IMR-90 (cell line): ENCODE data around the gene TRMT1. TPM values are rescaled to one million over a fixed set of nuclear protein-coding genes. Genes with fewer than 3 reads are reported as not detected.

ENCODE experiments used
- ATAC-seq: fragments of 200-7000 bp; cut with Tn5 transposase; 2 replicates; pipeline ENCODE4 v1.9.1; 2020; ENCODE audit warnings: low read depth, mild to moderate bottlenecking, moderate library complexity
- BruUV-seq: library from RNA; stranded (reverse); fragments of 400-500 nt; replicated peaks from 2 replicates; lab custom pipeline; 2021; lab: Mats Ljungman, UMichigan
- CTCF ChIA-PET: fragments of 300-600 bp; formaldehyde crosslinking; extraction: SDS; loops from one replicate; lab custom pipeline; 2021; ENCODE audit warnings: antibody characterized with exemption; lab: Yijun Ruan, JAX
- POLR2A ChIA-PET: fragments of 300-600 bp; sonication (Branson Sonifier 250); formaldehyde crosslinking; loops from one replicate; lab custom pipeline; 2022; ENCODE audit warnings: antibody characterized with exemption; ENCODE audit not compliant: unreplicated experiment; lab: Charles Lee
- DNase-seq: peaks from one replicate; pipeline ENCODE4 v3.0.0; 2013
- H2AFZ ChIP-seq: replicated peaks from 2 replicates; pipeline ENCODE3; 2013; ENCODE audit warnings: low read length, mild to moderate bottlenecking; ENCODE audit not compliant: poor library complexity
- H2AK5ac ChIP-seq: 2 replicates; pipeline ENCODE4 v1.6.1; 2013; ENCODE audit warnings: low read depth, low read length, inconsistent platforms
- H2AK9ac ChIP-seq: replicated peaks from 2 replicates; pipeline ENCODE3; 2013; ENCODE audit warnings: mild to moderate bottlenecking, low read depth, low read length, moderate library complexity; ENCODE audit not compliant: poor library complexity
- H2BK120ac ChIP-seq: 2 replicates; pipeline ENCODE4 v1.6.1; 2013; ENCODE audit warnings: low read depth, low read length, inconsistent platforms
- H2BK15ac ChIP-seq: 3 replicates; pipeline ENCODE4 v1.6.1; 2013; ENCODE audit warnings: low read depth, low read length, inconsistent platforms
- H2BK20ac ChIP-seq: 2 replicates; pipeline ENCODE4 v1.6.1; 2013; ENCODE audit warnings: low read depth, mild to moderate bottlenecking, inconsistent platforms, low read length, moderate library complexity
- H2BK5ac ChIP-seq: 2 replicates; pipeline ENCODE4 v1.6.1; 2013; ENCODE audit warnings: mild to moderate bottlenecking, low read depth, low read length, inconsistent platforms; ENCODE audit not compliant: poor library complexity, severe bottlenecking
- H3K14ac ChIP-seq: replicated peaks from 2 replicates; pipeline ENCODE4 v1.6.1; 2013; ENCODE audit warnings: low read depth, low read length, inconsistent platforms
- H3K18ac ChIP-seq: 2 replicates; pipeline ENCODE4 v1.6.1; 2013; ENCODE audit warnings: low read depth, low read length, control low read depth
- H3K23ac ChIP-seq: 2 replicates; pipeline ENCODE4 v1.6.1; 2013; ENCODE audit warnings: low read depth, low read length, inconsistent platforms
- H3K27ac ChIP-seq: 2 replicates; pipeline ENCODE4 v1.5.1; 2013; ENCODE audit warnings: mild to moderate bottlenecking, control low read depth, low read length; ENCODE audit not compliant: insufficient read depth
- H3K27me3 ChIP-seq: 2 replicates; pipeline ENCODE4 v1.6.1; 2013; ENCODE audit warnings: low read length; ENCODE audit not compliant: control insufficient read depth, insufficient read depth
- H3K36me3 ChIP-seq: 2 replicates; pipeline ENCODE4 v1.6.1; 2013; ENCODE audit warnings: low read length, mixed read lengths; ENCODE audit not compliant: control insufficient read depth, insufficient read depth
- H3K4ac ChIP-seq: 2 replicates; pipeline ENCODE4 v1.6.1; 2013; ENCODE audit warnings: low read depth, low read length, inconsistent platforms
- H3K4me1 ChIP-seq: 2 replicates; pipeline ENCODE4 v1.6.1; 2013; ENCODE audit warnings: low read length, mixed read lengths; ENCODE audit not compliant: control insufficient read depth, insufficient read depth
- H3K4me2 ChIP-seq: 2 replicates; pipeline ENCODE4 v1.6.1; 2013; ENCODE audit warnings: low read depth, mild to moderate bottlenecking, control low read depth, low read length, moderate library complexity
- H3K4me3 ChIP-seq: 2 replicates; pipeline ENCODE4 v1.5.1; 2013; ENCODE audit warnings: low read depth, mild to moderate bottlenecking, control low read depth, low read length, moderate library complexity; ENCODE audit not compliant: insufficient read depth
- H3K56ac ChIP-seq: 2 replicates; pipeline ENCODE4 v1.6.1; 2013; ENCODE audit warnings: low read length, inconsistent platforms; ENCODE audit not compliant: insufficient read depth; ENCODE audit errors: extremely low read depth
- H3K79me1 ChIP-seq, 2 experiments: 2 replicates each; pipeline ENCODE4 v1.6.1; 2013; ENCODE audit warnings: low read length in 2 of 2, inconsistent platforms in 1 of 2, low read depth in 1 of 2
- H3K9ac ChIP-seq: 2 replicates; pipeline ENCODE4 v1.6.1; 2013; ENCODE audit warnings: low read depth, low read length, control low read depth
- H3K9me1 ChIP-seq: 2 replicates; pipeline ENCODE4 v1.6.1; 2013; ENCODE audit warnings: low read length, inconsistent platforms; ENCODE audit not compliant: insufficient read depth
- H3K9me3 ChIP-seq: 2 replicates; pipeline ENCODE4 v1.6.1; 2013; ENCODE audit warnings: low read length; ENCODE audit not compliant: control insufficient read depth, insufficient read depth
- H4K20me1 ChIP-seq: 2 replicates; pipeline ENCODE4 v1.6.1; 2013; ENCODE audit warnings: low read length, inconsistent platforms; ENCODE audit not compliant: insufficient read depth
- H4K5ac ChIP-seq: 2 replicates; pipeline ENCODE4 v1.6.1; 2013; ENCODE audit warnings: mild to moderate bottlenecking, low read depth, low read length, control low read depth
- H4K8ac ChIP-seq, 2 experiments: 2 replicates each; pipeline ENCODE4 v1.6.1; 2013; ENCODE audit warnings: low read depth in 2 of 2, low read length in 2 of 2, control low read depth in 1 of 2, inconsistent platforms in 1 of 2
- H4K91ac ChIP-seq: 2 replicates; pipeline ENCODE4 v1.6.1; 2013; ENCODE audit warnings: low read depth, low read length, inconsistent platforms; ENCODE audit not compliant: insufficient read depth
- CHD1 ChIP-seq: IDR thresholded peaks from 2 replicates; pipeline ENCODE4 v1.6.1; 2012; ENCODE audit warnings: low read depth, low read length, improper control_type of control experiment
- CTCF ChIP-seq: conservative IDR thresholded peaks from 2 replicates; pipeline ENCODE4 v1.5.1; 2012; ENCODE audit warnings: mild to moderate bottlenecking, low read depth, low read length, improper control_type of control experiment
- FOS ChIP-seq: fragments of 150-350 bp; IDR thresholded peaks from 2 replicates; pipeline ENCODE4 v1.6.1; 2016; ENCODE audit warnings: low read depth, low read length
- MAFK ChIP-seq: IDR thresholded peaks from 2 replicates; pipeline ENCODE4 v1.6.1; 2012; ENCODE audit warnings: low read depth, low read length, improper control_type of control experiment
- MAZ ChIP-seq: IDR thresholded peaks from 2 replicates; pipeline ENCODE4 v1.6.1; 2012; ENCODE audit warnings: low read depth, mild to moderate bottlenecking, low read length, improper control_type of control experiment, moderate library complexity, borderline replicate concordance
- NFE2L2 ChIP-seq: fragments of 150-350 bp; IDR thresholded peaks from 2 replicates; pipeline ENCODE4 v1.6.1; 2016; ENCODE audit warnings: low read depth, mild to moderate bottlenecking, low read length
- POLR2A ChIP-seq: IDR thresholded peaks from 2 replicates; pipeline ENCODE4 v1.6.1; 2012; ENCODE audit warnings: mild to moderate bottlenecking, low read depth, low read length
- RAD21 ChIP-seq: IDR thresholded peaks from 2 replicates; pipeline ENCODE4 v1.6.1; 2012; ENCODE audit warnings: low read length, improper control_type of control experiment
- RCOR1 ChIP-seq: IDR thresholded peaks from 2 replicates; pipeline ENCODE4 v1.6.1; 2012; ENCODE audit warnings: mild to moderate bottlenecking, low read length, improper control_type of control experiment; ENCODE audit not compliant: insufficient replicate concordance
- RFX5 ChIP-seq: IDR thresholded peaks from 2 replicates; pipeline ENCODE4 v1.8.0; 2012; ENCODE audit warnings: low read depth, mild to moderate bottlenecking, low read length, moderate library complexity
- SMC3 ChIP-seq: fragments of 150-350 bp; IDR thresholded peaks from 2 replicates; pipeline ENCODE4 v1.6.1; 2016; ENCODE audit warnings: low read depth, mild to moderate bottlenecking, antibody characterized with exemption, low read length, moderate library complexity
- USF2 ChIP-seq: fragments of 150-350 bp; IDR thresholded peaks from 2 replicates; pipeline ENCODE4 v1.6.1; 2017; ENCODE audit warnings: mild to moderate bottlenecking, antibody characterized with exemption, low read length, low read depth
- WGBS, 2 experiments: methylation state at CpG; one replicate each; pipeline versions ENCODE4 v1.1.5 to v1.1.7; 2013; ENCODE audit warnings: missing lambda C conversion rate in 2 of 2; ENCODE audit not compliant: insufficient read length in 1 of 2; ENCODE audit errors: extremely low coverage in 2 of 2; 5-methylcytosine and 5-hydroxymethylcytosine counted together
- dilution Hi-C: fragments of 300-500 bp; cut with HindIII; formaldehyde crosslinking; loops from one replicate; pipeline ENCODE4 v1.14.3; 2018; ENCODE audit warnings: low sequenced_read_pairs; ENCODE audit not compliant: unreplicated experiment
- in situ Hi-C: fragments of 300-500 bp; cut with MboI; formaldehyde crosslinking; loops from 3 replicates; pipeline ENCODE4 v1.14.3; 2019; ENCODE audit warnings: low sequenced_read_pairs, inconsistent platforms, mixed read lengths
- intact Hi-C: fragments of 100-400 bp; cut with micrococcal nuclease; formaldehyde crosslinking; loops from 2 replicates; pipeline ENCODE4 v1.10.0; 2022
- polyA plus RNA-seq, 3 experiments: library from polyadenylated mRNA; depleted of rRNA; stranded (reverse); fragments of >200 nt; gene quantifications; 2 replicates each; pipeline ENCODE4 v1.2.3, GENCODE V29; 2012; ENCODE audit warnings: low replicate concordance in 1 of 3
- total RNA-seq: library from RNA; depleted of rRNA; stranded (reverse); fragments of >200 nt; gene quantifications from 2 replicates; pipeline ENCODE4 v1.2.3, GENCODE V29; 2012
- TF ChIP-seq, protein P1 (sequence below): fragments of 150-350 bp; IDR thresholded peaks from 2 replicates; pipeline ENCODE4 v1.6.1; 2016; ENCODE audit warnings: low read depth, mild to moderate bottlenecking, low read length, moderate library complexity, borderline replicate concordance

The TRMT1 gene
- total and polyA plus RNA-seq, 2 of the 4 experiments (the other 2 are of a cell fraction), result 28.3 to 56.0 TPM

DNA sequence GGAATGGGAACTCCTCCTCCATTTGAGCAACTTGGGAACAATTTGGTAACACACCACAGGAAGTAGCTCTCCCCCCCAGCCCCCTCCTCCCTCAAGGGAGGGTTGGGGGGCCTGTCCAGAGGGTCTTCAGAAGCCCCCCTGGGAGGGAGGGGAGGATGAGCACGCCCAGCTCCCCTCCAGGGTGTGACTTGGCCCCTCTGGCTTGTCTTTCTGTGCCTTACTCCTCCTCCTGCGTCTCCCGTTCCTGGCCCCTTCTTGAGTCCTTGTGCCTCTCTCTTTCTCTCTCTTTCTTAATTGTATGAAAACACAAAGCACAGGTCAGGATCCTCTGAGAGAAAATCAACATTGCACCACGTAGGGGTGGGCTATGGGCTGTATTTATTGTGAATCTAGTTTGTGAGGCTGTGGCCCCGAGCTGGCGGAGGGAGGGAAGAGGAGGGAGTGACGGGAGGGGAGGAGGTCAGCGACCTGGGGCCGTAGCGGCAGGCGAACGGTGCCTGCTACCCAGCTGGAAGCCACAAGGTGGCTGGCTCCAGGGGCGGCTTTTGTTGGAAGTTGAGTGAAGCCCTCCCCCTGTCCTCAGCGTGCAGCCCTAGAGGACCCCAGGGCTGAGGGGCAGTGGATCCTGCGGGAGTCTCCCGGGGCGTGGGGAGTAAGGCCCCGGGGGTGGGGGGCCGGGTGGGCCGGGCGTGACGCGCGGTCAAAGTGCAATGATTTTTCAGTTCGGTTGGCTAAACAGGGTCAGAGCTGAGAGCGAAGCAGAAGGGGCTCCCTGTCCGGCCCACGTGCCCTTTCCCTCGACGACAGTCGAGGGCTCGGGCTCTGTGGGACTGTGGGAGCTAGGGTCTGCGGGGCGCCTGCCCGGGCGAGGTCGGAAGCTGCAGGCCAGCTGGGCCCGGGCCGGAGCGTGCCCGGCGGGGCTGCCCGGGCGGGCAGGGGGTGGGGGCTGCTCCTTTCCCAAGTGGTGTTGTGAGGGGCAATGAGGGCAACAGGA lies 20.3 kb downstream of the TRMT1 start:
- no peak overlapping the region for H4K8ac ChIP-seq
- no TSS peak for BruUV-seq
- H2AK5ac ChIP-seq, result no peak overlapping the region
- H3K9me3 ChIP-seq, result no peaks in the 10 kb centered on the region
- peaks cover 6% of the 10 kb centered on the region; the same call in 1 of the 2 replicates for H3K36me3 ChIP-seq
- H4K91ac ChIP-seq, result no peak overlapping the region
- no peak overlapping the region for H3K27ac ChIP-seq
- in situ Hi-C loops, result no loop called here
- no peak overlapping the region for H3K18ac ChIP-seq
- H3K27me3 ChIP-seq, result no peaks in the 10 kb centered on the region
- H2BK15ac ChIP-seq, result no peak overlapping the region
- DNase-seq (no peak), ATAC-seq (no peak)
- H2BK120ac ChIP-seq, result no peak overlapping the region
- H3K79me1 ChIP-seq, result 0 out of 4 replicates have a peak, but pooled peaks cover 0 to 6% of the 10 kb centered on the region in 2 experiments
- dilution Hi-C loops, result no loop called here
- intact Hi-C loops, result no loop called here
- H3K4me2 ChIP-seq, result no peak overlapping the region
- ChIA-PET POLR2A (no interaction called here), CTCF (interaction anchor here (0.5 to 0.6 kb wide), 2 partner anchors 38 to 83 kb away, joined by 3 read pairs; no protein-coding TSS in a partner anchor)
- no peak overlapping the region for H3K4me3 ChIP-seq
- H4K20me1 ChIP-seq, result peaks cover 15% of the 10 kb centered on the region
- H2AFZ ChIP-seq, result no peak overlapping the region
- H3K56ac ChIP-seq, result no peak overlapping the region
- no peak overlapping the region for H2BK5ac ChIP-seq
- H2AK9ac ChIP-seq, result peak overlapping the region; percentile 32
- no peak overlapping the region for H3K4ac ChIP-seq
- H3K23ac ChIP-seq, result no peak overlapping the region
- WGBS, 2 experiments, result 79% methylated on average over 14 of the region's 44 CpGs; no CpG with 5 or more reads in 1 of the 2 experiments
- H3K9ac ChIP-seq, result no peak overlapping the region
- peaks cover 7% of the 10 kb centered on the region; the same call in 1 of the 2 replicates for H3K4me1 ChIP-seq
- no peak overlapping the region; the same call in 1 of the 2 replicates for H2BK20ac ChIP-seq
- H4K5ac ChIP-seq, result no peak overlapping the region
- H3K14ac ChIP-seq, result no peak overlapping the region
- H3K9me1 ChIP-seq, result 0 out of 2 replicates have a peak, but pooled peaks cover 4% of the 10 kb centered on the region
- TF ChIP-seq POLR2A, result no peak
- no peak for TF ChIP-seq RCOR1
- TF ChIP-seq FOS, result no peak
- TF ChIP-seq CTCF, result no peak
- TF ChIP-seq USF2, result no peak
- TF ChIP-seq RAD21, result no peak
- TF ChIP-seq MAFK, result no peak
- no peak for TF ChIP-seq RFX5
- TF ChIP-seq SMC3, result no peak
- no peak for TF ChIP-seq CHD1
- no peak for TF ChIP-seq MAZ
- TF ChIP-seq NFE2L2, result no peak
- TF ChIP-seq, protein P1, sequence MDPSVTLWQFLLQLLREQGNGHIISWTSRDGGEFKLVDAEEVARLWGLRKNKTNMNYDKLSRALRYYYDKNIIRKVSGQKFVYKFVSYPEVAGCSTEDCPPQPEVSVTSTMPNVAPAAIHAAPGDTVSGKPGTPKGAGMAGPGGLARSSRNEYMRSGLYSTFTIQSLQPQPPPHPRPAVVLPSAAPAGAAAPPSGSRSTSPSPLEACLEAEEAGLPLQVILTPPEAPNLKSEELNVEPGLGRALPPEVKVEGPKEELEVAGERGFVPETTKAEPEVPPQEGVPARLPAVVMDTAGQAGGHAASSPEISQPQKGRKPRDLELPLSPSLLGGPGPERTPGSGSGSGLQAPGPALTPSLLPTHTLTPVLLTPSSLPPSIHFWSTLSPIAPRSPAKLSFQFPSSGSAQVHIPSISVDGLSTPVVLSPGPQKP, result no peak
